ENCODE data around the gene PKNOX2.

Gene PKNOX2

DNA sequence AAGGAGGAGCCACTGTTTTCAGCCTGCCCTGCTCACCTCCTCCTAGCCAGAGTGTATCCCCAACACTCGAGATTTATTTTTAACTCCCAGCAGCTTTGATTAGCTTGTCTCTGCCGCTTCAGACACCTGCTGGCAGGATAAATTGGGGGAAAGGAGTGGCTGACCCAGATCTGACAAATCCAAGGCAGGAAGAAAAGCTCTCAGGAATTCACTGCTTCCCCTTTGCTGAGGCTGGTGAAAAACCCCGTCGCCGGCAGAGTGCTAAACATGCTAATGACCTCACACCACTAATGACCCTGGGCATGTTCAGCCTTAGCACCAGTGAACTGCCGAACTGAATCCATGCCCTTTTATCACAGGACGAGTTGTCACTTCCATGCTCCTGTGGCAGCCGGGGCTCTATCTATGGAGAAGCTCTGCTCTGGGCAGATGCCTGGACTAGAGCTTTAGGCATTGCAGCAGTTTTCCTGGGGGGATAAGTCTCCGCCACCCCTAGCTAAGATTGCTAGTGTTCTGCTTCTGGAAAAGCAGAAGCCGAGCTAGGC, 279.3 kb downstream of the PKNOX2 start:
- no peak for DNase-seq (ENCODE audit: low spot score)

DNA sequence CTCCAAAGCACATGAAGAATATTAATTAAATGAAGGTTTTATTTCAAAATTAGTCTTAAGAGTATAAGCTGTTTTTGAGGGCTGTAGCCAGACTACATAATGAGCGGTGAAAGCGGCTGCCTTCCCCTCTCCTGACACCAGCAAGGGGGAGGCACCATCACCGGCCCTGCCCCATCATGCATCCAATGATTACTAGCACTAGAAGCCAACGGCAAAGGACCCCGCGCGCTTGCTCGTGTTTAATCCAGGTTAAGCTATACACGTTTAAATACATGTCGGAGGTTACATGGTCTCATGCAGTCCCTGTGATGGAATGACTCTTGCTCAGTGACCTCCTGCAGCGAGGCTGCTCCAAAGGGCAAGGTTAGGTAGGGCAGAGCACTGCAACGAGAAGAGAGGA, 281.2 kb downstream of the PKNOX2 start:
- DNase-seq (ENCODE audit: low spot score), result no peak

DNA sequence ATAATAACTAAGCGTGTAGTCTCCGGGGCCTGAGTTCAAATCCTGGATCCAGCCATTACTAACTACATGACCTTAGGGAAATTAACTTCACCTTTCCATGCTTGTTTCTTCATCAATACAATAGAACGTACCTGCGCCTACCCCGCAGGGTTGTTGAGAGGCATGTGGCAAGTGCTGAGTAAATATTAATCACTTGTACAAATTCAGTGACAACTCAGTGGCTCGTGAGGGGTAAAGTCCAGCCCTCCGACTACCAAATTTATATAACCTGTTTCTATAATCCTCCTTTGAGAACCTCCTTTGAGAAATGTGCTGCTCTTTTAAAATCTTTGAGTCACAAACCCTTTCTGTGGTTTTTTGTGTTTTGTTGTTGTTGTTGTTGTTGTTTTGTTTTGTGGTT, 281.7 kb downstream of the PKNOX2 start:
- no peak for DNase-seq (ENCODE audit: low spot score)

DNA sequence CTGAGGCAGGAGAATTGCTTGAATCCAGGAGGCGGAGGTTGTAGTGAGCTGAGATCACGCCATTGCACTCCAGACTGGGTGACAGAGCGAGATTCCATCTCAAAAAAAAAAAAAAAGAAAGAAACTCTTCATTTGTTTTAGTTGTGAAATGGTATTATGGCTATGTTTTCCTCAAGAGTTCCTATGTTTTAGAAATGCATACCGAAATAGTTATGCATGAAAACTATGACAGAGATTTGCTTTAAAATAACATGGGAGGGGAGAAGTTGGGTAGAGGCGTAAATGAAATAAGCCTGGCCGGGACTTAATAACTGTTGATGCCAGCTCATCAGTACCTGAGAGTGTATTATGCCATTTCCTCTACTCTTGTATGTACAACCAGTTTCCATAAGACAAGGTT, 283.2 kb downstream of the PKNOX2 start:
- no peak for DNase-seq (ENCODE audit: low spot score)

DNA sequence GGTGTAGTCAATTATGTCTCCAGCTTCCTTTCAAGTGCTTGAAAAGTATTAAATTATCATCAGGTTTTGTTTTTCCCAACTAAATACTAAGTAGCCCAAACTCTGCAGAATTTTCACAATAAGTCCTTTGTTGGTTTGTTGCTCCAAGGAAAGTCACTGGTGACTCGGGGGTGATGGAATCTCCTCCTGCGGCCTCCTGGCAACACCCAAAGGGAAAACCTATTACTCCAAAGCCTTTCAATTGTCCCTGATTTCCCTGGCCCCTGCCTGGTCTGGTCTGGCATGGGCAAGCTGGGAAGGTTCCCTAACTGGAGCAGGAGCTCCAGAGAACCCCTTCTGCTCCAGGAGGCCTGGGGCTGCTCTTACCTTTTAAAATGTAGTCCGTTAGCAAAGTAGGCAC, 283.6 kb downstream of the PKNOX2 start:
- no peak for DNase-seq (ENCODE audit: low spot score)

DNA sequence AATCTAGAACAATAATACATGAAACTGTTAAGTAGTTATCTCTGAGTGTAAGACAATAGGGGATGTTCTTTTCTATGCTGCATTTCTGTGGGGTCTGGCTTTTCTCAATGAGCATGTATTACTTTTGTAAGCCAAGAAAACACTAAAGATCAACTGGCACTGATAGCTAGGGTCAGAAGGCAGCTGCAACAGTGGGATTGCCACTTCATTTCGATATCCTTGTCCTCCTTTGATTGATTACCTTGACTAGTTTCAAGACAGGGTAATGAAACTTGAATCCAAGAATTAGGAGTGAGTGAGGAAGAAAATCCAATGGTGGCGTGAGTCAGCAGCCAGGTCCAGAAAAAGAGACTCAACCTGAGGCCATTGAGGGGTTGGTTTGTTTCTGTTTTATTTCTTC, 285.0 kb downstream of the PKNOX2 start:
- DNase-seq (ENCODE audit: low spot score), result no peak

DNA sequence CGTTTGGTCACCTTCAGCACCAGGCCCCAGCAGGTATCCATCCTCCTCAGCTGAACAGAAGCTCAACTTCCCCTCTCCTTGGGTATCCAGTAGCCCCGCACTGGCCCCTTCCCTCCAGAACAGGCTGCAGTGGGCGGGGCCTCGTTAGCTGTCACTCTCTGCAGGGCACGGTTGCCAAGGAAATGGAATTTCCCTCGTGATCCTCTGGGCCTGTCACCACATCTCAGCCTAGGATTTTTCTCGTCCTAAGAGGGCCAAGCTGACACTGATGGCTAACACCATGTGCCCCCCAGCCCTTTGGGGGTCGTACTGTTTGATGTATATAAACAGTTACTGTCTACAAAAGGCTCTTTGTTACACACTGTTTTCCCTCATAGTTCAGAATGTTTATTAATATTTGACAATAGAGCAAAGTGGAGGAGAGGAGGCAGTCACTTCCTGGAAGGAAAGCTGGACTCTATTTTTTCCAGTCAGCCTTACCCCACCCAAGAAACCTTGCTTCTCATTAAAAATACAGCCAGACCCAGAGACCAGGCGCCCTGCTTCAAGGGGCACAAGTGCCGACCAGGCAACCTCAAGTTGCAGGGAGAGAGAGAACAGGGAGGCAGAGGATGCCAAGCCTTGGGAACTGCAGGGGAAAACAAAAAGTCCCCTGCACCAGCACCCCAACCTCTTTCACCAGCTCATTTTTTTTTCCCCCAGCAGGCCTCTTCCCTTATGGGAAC, 287.0 kb downstream of the PKNOX2 start:
- peak; percentile 97 for DNase-seq (ENCODE audit: low spot score)

DNA sequence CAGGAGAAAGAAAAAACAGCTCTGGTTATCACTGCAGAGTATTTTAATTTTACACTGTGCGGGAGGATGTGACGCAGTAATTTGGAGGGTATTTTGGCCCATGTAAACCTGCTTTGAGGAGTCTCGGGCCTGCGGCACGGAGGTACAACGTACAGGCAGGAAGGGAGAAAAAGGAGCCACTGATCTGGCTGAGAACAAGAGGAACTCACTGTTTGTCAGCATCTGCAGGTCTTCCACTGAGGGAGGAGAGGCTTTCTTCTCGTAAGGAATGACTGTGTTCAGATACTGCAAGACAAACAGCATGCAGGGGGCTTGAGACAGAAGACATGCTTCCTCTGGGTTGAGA, 287.5 kb downstream of the PKNOX2 start:
- no peak for DNase-seq (ENCODE audit: low spot score)

DNA sequence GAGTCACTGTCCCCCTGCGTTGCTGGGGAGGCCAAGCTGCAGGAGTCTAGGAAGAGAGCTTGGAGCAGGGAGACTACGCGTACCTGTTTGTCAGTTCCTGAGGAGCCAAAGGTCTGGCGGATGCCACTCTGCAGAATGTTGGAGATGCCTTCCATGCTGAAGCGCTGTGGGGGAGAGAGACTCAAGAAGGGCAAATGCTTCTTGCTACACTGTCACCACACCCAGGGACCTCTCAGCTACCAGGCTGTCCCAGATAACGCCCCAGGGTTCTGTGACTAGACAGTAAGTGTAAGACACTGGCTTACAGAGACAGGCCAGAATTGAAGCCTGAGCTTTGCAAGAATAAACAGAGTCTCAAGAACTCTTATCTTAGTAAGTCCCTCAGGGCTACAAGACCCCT, 289.5 kb downstream of the PKNOX2 start:
- DNase-seq (ENCODE audit: low spot score), result no peak

DNA sequence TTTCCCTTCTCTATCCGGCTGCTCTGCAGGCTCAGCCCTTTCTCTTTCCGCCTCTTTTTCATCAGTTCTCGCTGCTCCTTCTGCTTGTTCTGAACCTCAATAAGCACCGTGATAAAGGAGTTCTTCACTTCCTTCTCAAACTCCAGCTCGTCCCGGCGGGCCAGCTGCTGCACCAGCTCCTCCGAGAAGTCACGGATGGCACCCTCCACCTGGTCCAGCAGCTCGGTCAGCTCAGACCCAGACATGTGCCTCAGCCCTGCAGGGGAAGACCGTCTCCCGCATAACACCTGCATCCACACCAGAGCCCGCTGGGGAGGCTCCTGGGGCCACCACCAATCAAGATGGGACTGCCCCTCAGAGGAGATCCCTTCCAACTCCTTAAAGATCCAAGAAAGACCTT, 291.3 kb downstream of the PKNOX2 start:
- DNase-seq (ENCODE audit: low spot score), result no peak

DNA sequence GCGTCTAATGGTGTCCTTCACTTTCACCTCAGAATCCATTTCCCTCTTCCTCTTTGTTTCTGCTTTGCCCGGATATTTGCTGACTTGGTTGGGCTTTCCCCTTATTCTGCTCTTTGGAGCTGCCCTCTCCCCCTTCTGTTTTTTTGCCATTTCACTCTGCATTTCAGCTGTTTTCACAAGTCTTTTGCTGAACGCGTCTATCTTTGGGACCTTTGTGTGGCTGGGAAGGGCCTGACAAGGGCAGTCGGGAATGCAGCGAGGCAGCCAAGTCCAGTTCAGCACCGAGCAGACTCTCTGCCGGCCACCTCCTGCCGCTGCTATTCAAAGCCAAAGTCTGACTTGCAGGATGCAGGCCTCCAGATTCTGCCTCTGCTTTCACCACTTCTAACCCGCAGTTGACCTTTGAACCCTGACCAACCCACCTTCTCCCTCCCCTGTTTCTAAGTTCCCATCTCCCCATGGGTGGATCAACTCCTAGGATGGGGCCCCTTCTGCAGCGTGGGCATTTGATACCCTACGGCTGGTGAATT, 293.3 kb downstream of the PKNOX2 start:
- peak; percentile 95 for DNase-seq (ENCODE audit: low spot score)

DNA sequence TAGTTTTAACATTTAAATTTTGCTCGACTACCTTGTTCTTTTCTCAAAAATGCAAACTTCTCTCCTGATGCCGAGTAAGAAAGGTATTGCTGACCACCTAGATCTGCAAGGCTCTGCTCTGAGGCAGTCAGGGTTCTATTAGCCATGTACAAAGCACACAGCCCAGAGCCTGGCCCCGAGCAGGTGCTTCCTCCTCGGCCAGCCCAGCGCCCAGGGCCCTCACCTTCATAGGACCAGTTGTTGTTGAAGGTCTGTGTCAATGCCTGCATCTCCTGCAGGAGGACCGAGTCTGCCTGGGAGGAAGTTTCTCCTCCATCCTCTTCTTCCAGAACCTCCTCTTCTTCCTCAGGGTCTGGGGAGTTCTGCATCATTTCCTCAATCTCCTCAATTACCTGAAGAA, 295.7 kb downstream of the PKNOX2 start:
- no peak for DNase-seq (ENCODE audit: low spot score)

DNA sequence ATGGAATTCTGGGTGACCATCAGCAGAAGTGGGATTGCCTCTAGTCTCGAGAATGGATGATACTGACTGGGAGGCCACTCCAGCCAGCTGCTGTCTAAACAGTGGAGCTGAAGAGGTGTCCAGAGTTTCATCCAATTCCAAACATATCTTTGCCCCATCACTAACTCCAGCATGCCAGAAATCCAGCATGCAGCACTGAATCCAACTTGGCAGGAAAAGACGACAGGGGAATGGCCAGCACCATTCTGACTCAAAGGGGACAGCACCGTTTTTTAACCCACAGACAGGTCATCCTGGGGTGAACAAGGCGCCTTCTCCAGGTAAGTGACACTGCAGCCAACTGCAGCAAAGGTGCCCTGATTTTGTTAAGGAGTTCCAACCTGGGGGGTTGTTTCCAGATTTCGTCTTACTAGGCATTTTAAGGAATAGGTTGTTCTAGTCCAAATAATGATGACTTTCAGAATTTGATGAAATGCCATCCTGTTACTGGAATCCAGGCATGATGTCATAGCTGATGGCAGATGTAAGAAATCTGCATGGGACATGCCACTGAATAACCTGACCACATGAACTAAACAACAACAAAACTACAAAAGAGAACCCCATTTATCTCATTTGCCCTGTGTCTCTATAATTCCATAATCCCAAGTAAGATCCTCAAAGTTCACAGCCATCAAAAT, 299.2 kb downstream of the PKNOX2 start:
- no peak for DNase-seq (ENCODE audit: low spot score)

DNA sequence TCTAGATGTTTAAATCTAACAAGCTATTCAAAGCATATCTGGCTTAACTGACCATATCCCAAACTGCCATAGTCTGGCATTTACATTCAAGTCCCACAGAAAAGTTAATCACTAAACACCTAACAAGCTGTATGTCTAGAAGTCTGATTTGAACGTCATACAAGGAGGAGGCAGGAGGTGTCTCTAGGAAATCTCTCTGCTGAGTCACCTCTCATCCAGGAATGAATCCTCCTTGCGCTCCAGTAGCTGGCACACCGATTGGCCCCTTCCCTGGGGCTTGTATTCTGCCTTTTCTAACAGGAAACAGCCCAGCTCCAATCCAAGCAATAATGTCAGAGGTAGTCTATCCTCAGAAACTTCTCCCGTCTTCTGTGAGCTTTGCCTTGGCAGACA, 299.7 kb downstream of the PKNOX2 start:
- DNase-seq (ENCODE audit: low spot score), result no peak

DNA sequence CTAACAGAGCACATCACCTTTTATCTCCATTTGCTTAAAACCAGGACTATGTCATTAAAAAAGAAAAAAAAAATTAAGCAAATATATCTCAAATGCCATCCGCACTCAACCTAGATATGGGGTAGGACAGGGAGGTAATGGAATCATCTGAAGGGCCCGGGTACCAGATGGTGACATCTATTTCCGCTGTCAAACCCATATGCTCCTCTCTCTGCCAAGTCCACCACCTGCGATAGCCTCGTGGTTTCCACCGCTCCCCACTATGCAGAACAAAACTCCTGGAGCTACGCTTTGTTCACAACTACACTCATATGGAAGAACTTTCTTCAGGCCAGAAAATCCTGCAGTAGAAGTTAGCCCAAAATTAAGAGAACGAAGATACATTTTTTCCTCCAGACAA, 300.1 kb downstream of the PKNOX2 start:
- DNase-seq (ENCODE audit: low spot score), result no peak

DNA sequence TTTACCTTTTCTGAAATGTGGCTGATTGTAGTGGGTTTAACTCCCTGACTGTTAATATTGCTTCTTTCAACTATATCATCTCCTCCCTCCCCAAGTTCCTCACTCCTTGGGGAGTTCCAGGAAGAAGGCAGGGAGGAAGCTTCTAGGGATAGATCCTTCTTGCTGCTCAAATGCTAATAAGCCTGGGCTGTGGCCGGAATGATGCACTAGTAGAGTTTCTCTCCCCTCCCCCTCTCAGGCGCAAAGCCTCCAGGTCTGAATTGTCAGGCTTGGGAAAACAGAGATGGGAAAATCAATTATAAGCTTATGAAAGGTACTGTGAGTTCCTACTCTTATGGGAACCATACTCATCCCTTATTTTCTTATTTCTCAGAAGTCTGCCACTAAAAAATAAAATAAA, 300.7 kb downstream of the PKNOX2 start:
- no peak for DNase-seq (ENCODE audit: low spot score)

DNA sequence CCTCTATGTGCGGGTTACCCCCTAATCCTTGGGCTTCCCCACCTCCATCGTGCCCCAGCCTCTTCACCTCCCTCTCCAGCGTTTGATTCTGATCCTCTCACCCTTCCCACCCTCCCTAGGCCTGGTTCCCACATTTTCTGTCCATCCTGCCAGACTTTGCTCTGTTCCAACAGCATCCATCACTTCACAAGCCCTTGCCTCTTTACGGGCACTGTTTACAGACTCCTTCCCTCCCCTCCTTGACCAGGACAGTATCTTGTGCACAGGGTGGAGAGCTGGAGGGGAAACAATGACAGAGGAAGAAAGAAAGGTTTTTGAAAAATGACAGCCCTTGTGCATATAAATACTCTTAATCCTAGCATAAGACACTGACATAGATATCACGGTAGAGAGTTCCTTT, 301.1 kb downstream of the PKNOX2 start:
- no peak for DNase-seq (ENCODE audit: low spot score)

DNA sequence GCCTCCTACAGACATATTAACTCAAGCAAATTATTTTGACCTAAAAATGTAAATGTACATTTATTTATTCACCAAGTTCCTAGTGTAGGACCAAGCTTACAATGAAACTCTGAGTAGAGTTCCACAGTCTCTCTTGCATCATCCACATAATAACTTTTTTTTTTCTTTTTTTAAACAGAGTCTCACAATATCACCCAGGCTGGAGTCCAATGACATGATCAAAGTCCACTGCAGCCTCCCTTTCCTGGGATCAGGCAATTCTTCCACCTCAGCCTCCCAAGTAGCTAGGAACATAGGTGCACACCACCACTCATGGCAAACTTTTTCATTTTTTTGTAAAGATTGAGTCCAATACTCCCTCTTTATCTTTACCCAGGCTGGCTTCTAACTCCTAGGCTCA, 303.5 kb downstream of the PKNOX2 start:
- DNase-seq (ENCODE audit: low spot score), result no peak

DNA sequence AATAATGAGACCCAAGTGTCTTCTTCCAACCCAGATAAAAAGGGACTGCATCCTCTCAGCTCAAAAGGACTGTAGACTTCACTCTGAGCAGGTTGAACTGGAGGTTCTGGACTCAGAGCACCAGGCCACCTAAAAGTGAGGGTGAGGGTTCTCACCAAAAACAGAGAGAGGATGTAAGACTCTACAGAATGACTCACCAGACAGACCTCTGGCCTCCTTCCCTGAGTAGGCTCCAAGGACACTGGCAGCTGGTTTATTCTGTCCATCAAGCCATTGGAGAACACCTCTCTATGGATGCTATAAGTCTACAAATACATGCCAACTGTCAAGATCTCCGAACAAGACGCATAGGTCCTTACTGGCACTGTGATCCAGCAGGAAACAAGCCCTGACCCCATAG, 304.3 kb downstream of the PKNOX2 start:
- no peak for DNase-seq (ENCODE audit: low spot score)

DNA sequence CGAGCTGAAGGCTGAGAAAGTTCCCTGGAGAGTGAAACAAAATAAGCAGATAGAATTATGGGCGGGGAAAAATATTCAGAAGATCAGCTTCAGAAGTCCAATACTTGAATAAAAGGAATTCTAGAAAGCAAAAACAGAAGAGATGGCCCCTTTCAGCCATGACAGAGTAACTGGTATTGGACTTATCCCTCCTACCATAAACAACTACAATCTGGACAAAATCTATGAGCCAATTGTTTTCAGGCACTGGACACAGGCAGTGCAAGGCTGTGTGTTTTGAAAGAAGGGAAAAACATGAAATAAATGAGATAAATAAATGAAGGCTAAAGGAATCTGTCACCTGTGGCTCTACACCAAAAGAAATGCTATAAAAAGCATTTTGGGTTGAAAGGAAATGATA, 305.8 kb downstream of the PKNOX2 start:
- DNase-seq (ENCODE audit: low spot score), result peak; percentile 84

DNA sequence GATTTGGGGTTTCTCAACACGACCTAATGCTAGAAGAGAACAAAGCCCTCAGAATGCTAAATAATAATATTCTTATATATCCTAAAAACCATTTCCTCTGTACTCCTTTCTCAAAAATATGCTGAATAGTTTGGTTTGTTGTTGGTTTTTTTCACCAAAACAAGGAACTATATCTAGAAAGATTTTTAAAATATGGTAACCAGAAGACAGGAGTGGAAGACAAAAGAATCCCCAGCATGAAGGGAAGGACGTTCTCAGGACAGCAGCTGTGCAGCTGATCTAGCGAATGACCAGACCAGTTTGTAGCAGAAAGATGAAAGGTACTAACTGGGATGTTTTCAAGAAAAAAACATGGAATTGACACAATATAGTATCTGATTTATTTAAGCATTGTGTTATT, 312.2 kb downstream of the PKNOX2 start:
- DNase-seq (ENCODE audit: low spot score), result peak; percentile 61

DNA sequence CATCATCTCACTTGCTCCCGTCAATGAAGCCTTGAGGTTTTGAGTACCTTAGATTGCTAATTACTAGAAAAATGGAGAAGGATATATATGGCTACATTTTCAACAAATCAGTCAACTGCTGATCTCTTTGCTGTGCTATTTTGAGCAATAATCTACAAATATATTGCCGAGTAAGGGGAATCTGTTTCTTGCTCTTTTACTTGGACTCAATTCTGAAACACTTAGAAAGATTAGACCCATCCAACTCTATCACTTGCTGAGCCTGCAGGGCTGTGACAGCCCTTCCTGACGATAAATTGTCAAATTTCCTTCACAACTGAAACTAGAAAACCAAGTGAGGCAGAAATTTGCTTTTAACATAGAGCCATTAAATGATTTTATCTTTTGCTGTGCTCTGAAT, 314.6 kb downstream of the PKNOX2 start:
- DNase-seq (ENCODE audit: low spot score), result no peak

DNA sequence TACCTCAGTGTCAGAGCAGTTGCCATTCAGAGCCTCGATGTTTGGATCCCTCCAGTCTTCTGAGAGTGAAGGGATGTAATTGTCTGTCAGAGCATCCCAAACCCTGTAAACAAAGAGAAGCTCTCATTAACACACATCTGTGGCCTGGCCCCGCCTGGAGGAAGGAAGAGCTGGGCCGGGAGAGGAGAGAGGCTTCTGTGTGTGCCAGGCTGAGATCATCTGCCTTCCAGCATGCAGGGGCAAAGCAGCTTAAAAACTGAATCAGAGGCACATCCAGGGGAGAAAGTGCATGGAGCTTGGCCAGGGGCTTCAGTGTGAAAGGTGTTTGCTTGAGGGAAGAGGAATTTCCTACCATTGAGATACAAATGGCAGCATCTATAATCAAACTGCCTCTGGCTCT, 317.0 kb downstream of the PKNOX2 start:
- DNase-seq (ENCODE audit: low spot score), result peak; percentile 99
